Heart right ventricle (tissue), 16 donors: Measurements from ENCODE around the gene DRD3. TPM values are rescaled to one million over a fixed set of nuclear protein-coding genes. Genes with fewer than 3 reads are reported as not detected.

Experiments
- ATAC-seq, 8 donors: fragments of 200-7000 bp; cut with Tn5 transposase; one replicate each; pipeline ENCODE4 v1.9.1; 2020; ENCODE audit warnings: mild to moderate bottlenecking in 8 of 8, moderate library complexity in 8 of 8, moderate number of reproducible peaks in 1 of 8
- DNase-seq, 2 donors: peaks; one replicate each; pipeline ENCODE4 v3.0.0-alpha.2; 2020
- H3K27ac ChIP-seq, 10 donors: fragments of 200-600 bp; sonication (generic) in 2 of 10; one replicate each; pipeline versions ENCODE4 v1.5.0 to v1.8.0; 2020 to 2022; ENCODE audit warnings: mild to moderate bottlenecking in 3 of 10
- H3K27me3 ChIP-seq, 7 donors: fragments of 200-600 bp; one replicate each; pipeline ENCODE4 v1.8.0; 2021 to 2022; ENCODE audit warnings: mild to moderate bottlenecking in 2 of 7
- H3K36me3 ChIP-seq, 9 donors: fragments of 200-600 bp; sonication (generic) in 1 of 9; one replicate each; pipeline versions ENCODE4 v1.5.0 to v1.8.0; 2020 to 2022; ENCODE audit warnings: mild to moderate bottlenecking in 2 of 9
- H3K4me1 ChIP-seq, 9 donors: fragments of 200-600 bp; sonication (generic) in 1 of 9; one replicate each; pipeline versions ENCODE4 v1.5.0 to v1.8.0; 2020 to 2022; ENCODE audit warnings: mild to moderate bottlenecking in 4 of 9
- H3K4me3 ChIP-seq, 10 donors: fragments of 200-600 bp; sonication (generic) in 2 of 10; one replicate each; pipeline versions ENCODE4 v1.5.0 to v1.8.0; 2020 to 2022; ENCODE audit warnings: mild to moderate bottlenecking in 7 of 10, moderate library complexity in 2 of 10
- H3K9me3 ChIP-seq, 11 donors: fragments of 200-600 bp in 10 of 11; sonication (generic) in 2 of 11; one replicate each; pipeline versions ENCODE4 v1.5.0 to v1.8.0; 2013 to 2022; ENCODE audit warnings: mild to moderate bottlenecking in 2 of 11, control low read depth in 1 of 11, moderate library complexity in 1 of 11
- CTCF ChIP-seq, 9 donors: fragments of 200-600 bp; sonication (generic) in 2 of 9; IDR thresholded peaks; one replicate each; pipeline versions ENCODE4 v1.5.0 to v1.8.0; 2021 to 2022; ENCODE audit warnings: antibody characterized with exemption in 9 of 9, mild to moderate bottlenecking in 5 of 9, moderate library complexity in 1 of 9
- WGBS, 2 donors: extraction: QIAGEN DNeasy Blood & Tissue Kit; methylation state at CpG; one replicate each; pipeline ENCODE4 v1.1.7; 2013; ENCODE audit warnings: inconsistent platforms in 1 of 2; 5-methylcytosine and 5-hydroxymethylcytosine counted together
- intact Hi-C, 10 donors: fragments of 100-400 bp; cut with DNase I; formaldehyde crosslinking; loops; one replicate each; pipeline versions ENCODE4 v1.11.1 to v1.14.2; 2022
- long read RNA-seq, 3 donors: library from polyadenylated mRNA; unstranded; transcript quantifications; one replicate each; pipeline ENCODE4 v2.0.0, GENCODE V29; 2020 to 2021
- polyA plus RNA-seq, 2 donors: library from polyadenylated mRNA; stranded (reverse); fragments of 200-250 nt; gene quantifications; one replicate each; pipeline ENCODE4 v1.2.3, GENCODE V29; 2013
- total RNA-seq, 10 donors: library from RNA; stranded (reverse); fragmentation: NEBNext Ultra II Directional in 3 of 10; extraction: Animal tissue kit (Norgen Biotek cat#: 25700) in 3 of 10; gene quantifications; one replicate each; pipeline versions ENCODE4 v1.2.1 to v1.2.4, GENCODE V29; 2021 to 2023
- donor health status: Arrhythmogenic right ventricular cardiomyopathy.
- donor health status: ischemic (EF 13 %, LVEDD 7.1; RV severe dilation, severe dysfunction).
- donor health status: healthy with polysubstance abuse.
- donor health status: DM: no; HTN: yes; CAD: no.
- donor health status: DM: no; HTN: no; CAD: no.
- donor health status: ischemic (EF 25% LVEDD 6.9; RV normal size, moderate dysfunction).
- donor health status: ischemic (EF 25% LVEDD 5.7; RV mildly dilated, moderate dysfunction).
- donor health status: healthy.
- donor health status: DM: yes; HTN: yes; CAD: no.
- donor health status: Ischemic cardiomyopathy.
- donor health status: ischemic (EF 35%, LVEDD 5.7; RV mildly dilated, moderate dysfunction).
- donor health status: nonischemic (EF 11% LVEDD 7.7; RV severe dilation, severe dysfunction).
- donor health status: DM: yes; HTN: yes; CAD: no.
- donor health status: PGD.
- donor health status: ischemic (EF 29% LVEDD 5.4; RV normal size, mild dysfunction).
- donor health status: nonischemic (EF 23%, LVEDD 6.1; RV moderate dilation, normal function).

DRD3 gene
- not detected for total RNA-seq
- not detected for polyA plus RNA-seq
- long read RNA-seq, donor 1 = 0 reads
- long read RNA-seq, donor 2 = 0 reads
- long read RNA-seq, donor 3 = 0 reads

- ATAC-seq = no peak
- peak in 1 of 2 donors; percentile 11 for DNase-seq
- intact Hi-C loops = loop anchor here in 1 of 10 donors (10.0 kb wide), 1 partner anchor 334 kb away; no protein-coding TSS in a partner anchor
Observed at GRCh38 chr3:114178770-114179368, at the start of gene DRD3. TSS of gene DRD3 (minus strand) at chr3:114179052. CDS start at chr3:114171992, 7,060 bp downstream.

GRCh38 chr3:114227076-114227475, 48.2 kb upstream of the DRD3 start:
- no peak for DNase-seq
- WGBS, 2 donors = 85 to 87% methylated on average over 1 of the region's 1 CpG
- no peak for ATAC-seq
- H3K27ac ChIP-seq = peak overlapping the region in 1 of 10 donors; percentile 71
- H3K27me3 ChIP-seq = peaks cover 0 to 14% (median 0%) of the 10 kb centered on the region in 7 donors
- intact Hi-C loops = no loop called here
- H3K36me3 ChIP-seq = no peaks in the 10 kb centered on the region
- no peak for TF ChIP-seq CTCF (IDR thresholded peaks at IDR 0.05)
- H3K9me3 ChIP-seq = peaks cover 0 to 22% (median 7%) of the 10 kb centered on the region in 11 donors
- H3K4me1 ChIP-seq = peaks cover 0 to 26% (median 0%) of the 10 kb centered on the region in 9 donors
- H3K4me3 ChIP-seq = no peak overlapping the region

More at GRCh38 chr3:114178770-114179368, at the start of gene DRD3:
- Histone ChIP-seq H3K36me3 (no peaks in the 10 kb centered on the region), H3K9me3 (peaks cover 0 to 3% (median 0%) of the 10 kb centered on the region in 11 donors), H3K27ac (no peak within 1 kb of the TSS), H3K4me3 (no peak within 1 kb of the TSS), H3K4me1 (peaks cover 0 to 18% (median 0%) of the 10 kb centered on the region in 9 donors), H3K27me3 (peaks cover 0 to 6% (median 0%) of the 10 kb centered on the region in 7 donors)
- TF ChIP-seq CTCF (IDR thresholded peaks at IDR 0.05) = no peak
- WGBS, 2 donors = 5% methylated on average over 7 of the region's 7 CpGs

GRCh38 chr3:114226313-114226712, 47.5 kb upstream of the DRD3 start:
- H3K9me3 ChIP-seq = peaks cover 0 to 22% (median 7%) of the 10 kb centered on the region in 11 donors
- H3K27ac ChIP-seq = peak overlapping the region in 1 of 10 donors; percentile 71
- H3K27me3 ChIP-seq = peaks cover 0 to 14% (median 0%) of the 10 kb centered on the region in 7 donors
- H3K36me3 ChIP-seq = no peaks in the 10 kb centered on the region
- H3K4me3 ChIP-seq = no peak overlapping the region
- no peak for TF ChIP-seq CTCF (IDR thresholded peaks at IDR 0.05)
- DNase-seq = no peak
- intact Hi-C loops = no loop called here
- H3K4me1 ChIP-seq = peaks cover 0 to 23% (median 0%) of the 10 kb centered on the region in 9 donors
- WGBS, 2 donors = 85 to 95% methylated on average over 2 of the region's 2 CpGs
- ATAC-seq = no peak

- Histone ChIP-seq H3K36me3 (no peaks in the 10 kb centered on the region), H3K27me3 (peaks cover 0 to 7% (median 0%) of the 10 kb centered on the region in 7 donors), H3K27ac (peak overlapping the region in 1 of 10 donors; percentile 82), H3K9me3 (peaks cover 0 to 22% (median 7%) of the 10 kb centered on the region in 11 donors), H3K4me3 (no peak overlapping the region), H3K4me1 (peaks cover 0 to 28% (median 0%) of the 10 kb centered on the region in 9 donors)
- DNase-seq (no peak), ATAC-seq (no peak)
- WGBS, 2 donors = 74 to 82% methylated on average over 3 of the region's 3 CpGs
- no peak for TF ChIP-seq CTCF (IDR thresholded peaks at IDR 0.05)
- intact Hi-C loops = no loop called here
Observed at GRCh38 chr3:114223143-114223542, 44.3 kb upstream of the DRD3 start.
